SJSA1 (cell line): ENCODE data around the gene THUMPD2. TPM values are rescaled to one million over a fixed set of nuclear protein-coding genes. Genes with fewer than 3 reads are reported as not detected.
"Not testable (repeated sequence)": the region's sequence is repeated elsewhere in the genome, so short reads cannot be mapped to it uniquely, and the experiment has no call there.

Experiments
- DNase-seq, 2 experiments: peaks; one replicate each; pipeline ENCODE4 v3.0.0-alpha.2; 2015 to 2020; ENCODE audit warnings: low spot score in 2 of 2, low read depth in 1 of 2
- H3K27ac ChIP-seq: fragments of 250-450 bp; sonication (Bioruptor Pico); 2 replicates; pipeline ENCODE4 v1.5.1; 2020; ENCODE audit warnings: mild to moderate bottlenecking, moderate library complexity
- H3K27me3 ChIP-seq: fragments of 250-450 bp; sonication (Bioruptor Pico); replicated peaks from 2 replicates; pipeline ENCODE4 v1.5.1; 2020; ENCODE audit warnings: mild to moderate bottlenecking, moderate library complexity
- H3K36me3 ChIP-seq: fragments of 250-450 bp; sonication (Bioruptor Pico); 2 replicates; pipeline ENCODE4 v1.5.1; 2020; ENCODE audit warnings: mild to moderate bottlenecking
- H3K4me1 ChIP-seq: fragments of 250-450 bp; sonication (Bioruptor Pico); replicated peaks from 2 replicates; pipeline ENCODE4 v1.6.1; 2021; ENCODE audit warnings: mild to moderate bottlenecking
- H3K4me3 ChIP-seq: fragments of 250-450 bp; sonication (Bioruptor Pico); 2 replicates; pipeline ENCODE4 v1.5.1; 2020; ENCODE audit warnings: mild to moderate bottlenecking
- H3K9me3 ChIP-seq: fragments of 250-450 bp; sonication (Bioruptor Pico); replicated peaks from 2 replicates; pipeline ENCODE4 v1.5.1; 2020; ENCODE audit warnings: mild to moderate bottlenecking
- total RNA-seq: library from RNA; depleted of rRNA; stranded (reverse); fragments of >200 nt; shearing (Covaris generic); gene quantifications from 2 replicates; pipeline ENCODE4 v1.2.3, GENCODE V29; 2014; rRNA removed

Gene THUMPD2, protein sequence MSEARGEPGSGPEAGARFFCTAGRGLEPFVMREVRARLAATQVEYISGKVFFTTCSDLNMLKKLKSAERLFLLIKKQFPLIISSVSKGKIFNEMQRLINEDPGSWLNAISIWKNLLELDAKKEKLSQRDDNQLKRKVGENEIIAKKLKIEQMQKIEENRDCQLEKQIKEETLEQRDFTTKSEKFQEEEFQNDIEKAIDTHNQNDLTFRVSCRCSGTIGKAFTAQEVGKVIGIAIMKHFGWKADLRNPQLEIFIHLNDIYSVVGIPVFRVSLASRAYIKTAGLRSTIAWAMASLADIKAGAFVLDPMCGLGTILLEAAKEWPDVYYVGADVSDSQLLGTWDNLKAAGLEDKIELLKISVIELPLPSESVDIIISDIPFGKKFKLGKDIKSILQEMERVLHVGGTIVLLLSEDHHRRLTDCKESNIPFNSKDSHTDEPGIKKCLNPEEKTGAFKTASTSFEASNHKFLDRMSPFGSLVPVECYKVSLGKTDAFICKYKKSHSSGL
- total RNA-seq: 16.1 TPM in 2 replicates

DNA sequence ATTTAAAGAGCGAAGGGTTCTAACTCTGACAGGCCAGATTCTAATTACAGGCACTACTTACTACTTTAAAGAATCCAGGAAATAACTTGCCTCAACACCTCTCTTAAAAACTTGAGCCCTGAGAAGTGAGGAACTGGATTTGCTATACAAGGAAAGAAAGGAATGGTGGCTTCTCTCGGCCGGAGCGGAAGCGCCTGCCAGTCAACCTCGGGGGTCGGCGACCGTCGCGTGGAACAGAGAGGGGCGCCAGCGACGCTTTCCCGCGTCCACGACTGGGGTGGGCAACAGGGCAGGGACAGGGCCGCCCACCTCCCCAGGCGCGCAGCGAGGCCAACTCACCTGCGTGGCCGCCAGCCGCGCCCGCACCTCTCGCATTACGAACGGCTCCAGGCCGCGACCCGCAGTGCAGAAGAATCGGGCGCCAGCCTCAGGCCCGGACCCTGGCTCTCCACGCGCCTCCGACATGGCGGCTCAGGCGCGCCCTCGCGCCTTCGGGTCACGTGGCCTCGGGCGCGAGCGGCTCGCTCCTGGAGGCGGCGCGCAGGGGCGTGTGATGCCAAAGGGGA, at the start of gene THUMPD2:
THUMPD2 (minus strand) TSS at position 484 of the 566 bp plus-strand sequence; CDS start at position 465, 19 bp downstream.
- no peaks in the 10 kb centered on the region for H3K9me3 ChIP-seq
- peaks cover 17% of the 10 kb centered on the region for H3K36me3 ChIP-seq
- peak; percentile 69 to 77 for DNase-seq
- H3K4me3 ChIP-seq: peak within 1 kb of the TSS; percentile 90
- no peaks in the 10 kb centered on the region for H3K27me3 ChIP-seq
- peaks cover 21% of the 10 kb centered on the region for H3K4me1 ChIP-seq
- H3K27ac ChIP-seq: peak within 1 kb of the TSS; percentile 83

DNA sequence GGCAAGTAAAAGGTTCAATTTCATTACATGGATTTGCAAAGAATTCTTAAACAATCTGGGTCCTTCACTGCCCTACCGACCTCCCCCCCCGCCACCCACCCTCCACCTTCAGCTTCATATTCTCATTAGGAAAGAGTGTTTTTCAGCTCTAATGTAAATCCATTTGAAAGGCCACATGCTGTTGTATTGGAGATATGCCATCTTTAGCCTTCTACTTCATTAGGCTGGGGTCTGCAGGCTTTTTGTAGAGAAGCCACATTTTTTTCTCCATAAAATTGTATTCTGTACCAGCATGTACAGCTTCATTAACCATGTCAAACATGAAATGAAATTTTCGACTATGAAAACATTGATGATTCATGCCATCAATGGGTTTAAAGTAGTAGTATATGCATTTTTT, 42.8 kb upstream of the THUMPD2 start:
- Histone ChIP-seq H3K27me3 (no peaks in the 10 kb centered on the region; the same call in 1 of the 2 replicates), H3K4me3 (no peak overlapping the region), H3K4me1 (no peaks in the 10 kb centered on the region), H3K27ac (no peak overlapping the region), H3K9me3 (no peaks in the 10 kb centered on the region), H3K36me3 (no peaks in the 10 kb centered on the region)
- DNase-seq: no peak

DNA sequence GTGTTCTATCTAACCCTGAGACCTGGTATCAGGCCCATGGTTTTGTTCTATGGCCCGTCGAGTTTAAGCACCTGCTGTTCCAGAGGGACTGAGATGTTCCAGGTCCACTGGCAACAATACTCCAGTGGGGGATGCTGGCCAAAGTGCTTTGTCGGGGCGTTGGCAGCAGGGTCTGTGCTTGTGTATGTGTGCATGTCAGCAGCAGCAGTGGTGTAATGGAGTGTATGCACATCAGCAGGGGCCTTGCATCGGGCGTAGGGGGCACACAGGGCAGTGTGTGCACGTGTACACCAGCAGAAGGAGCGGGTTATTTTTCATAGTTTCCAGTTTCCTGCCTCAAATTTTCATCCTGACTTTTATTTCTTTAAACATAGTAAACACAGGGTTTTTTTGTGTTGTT, 37.8 kb upstream of the THUMPD2 start:
- H3K4me1 ChIP-seq: no peaks in the 10 kb centered on the region
- no peaks in the 10 kb centered on the region for H3K36me3 ChIP-seq
- no peak overlapping the region for H3K27ac ChIP-seq
- no peaks in the 10 kb centered on the region for H3K27me3 ChIP-seq
- DNase-seq: no peak
- H3K4me3 ChIP-seq: no peak overlapping the region
- peaks cover 8% of the 10 kb centered on the region for H3K9me3 ChIP-seq

DNA sequence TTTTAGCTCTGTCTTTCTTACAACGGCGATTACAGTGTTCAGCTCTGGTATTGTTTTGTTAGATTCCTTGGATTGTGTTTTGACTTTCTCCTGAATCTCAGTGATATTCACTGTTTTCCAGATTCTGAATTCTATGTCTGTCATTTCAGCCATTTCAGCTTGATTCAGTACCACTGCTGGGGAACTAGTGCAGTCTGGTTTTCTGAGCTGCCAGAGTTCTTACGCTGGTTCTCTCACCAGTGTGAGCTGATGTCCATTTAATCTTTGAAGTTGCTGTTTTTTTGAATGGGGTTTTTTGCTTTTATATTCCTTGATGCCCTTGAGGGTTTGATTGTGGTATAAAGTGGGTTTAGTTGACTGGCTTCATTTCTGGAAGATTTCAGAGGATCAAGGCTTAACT, 37.4 kb upstream of the THUMPD2 start:
- Histone ChIP-seq H3K27ac (no peak overlapping the region), H3K4me1 (no peaks in the 10 kb centered on the region), H3K27me3 (no peaks in the 10 kb centered on the region), H3K4me3 (no peak overlapping the region), H3K9me3 (peaks cover 8% of the 10 kb centered on the region), H3K36me3 (no peaks in the 10 kb centered on the region)
- DNase-seq: no peak

DNA sequence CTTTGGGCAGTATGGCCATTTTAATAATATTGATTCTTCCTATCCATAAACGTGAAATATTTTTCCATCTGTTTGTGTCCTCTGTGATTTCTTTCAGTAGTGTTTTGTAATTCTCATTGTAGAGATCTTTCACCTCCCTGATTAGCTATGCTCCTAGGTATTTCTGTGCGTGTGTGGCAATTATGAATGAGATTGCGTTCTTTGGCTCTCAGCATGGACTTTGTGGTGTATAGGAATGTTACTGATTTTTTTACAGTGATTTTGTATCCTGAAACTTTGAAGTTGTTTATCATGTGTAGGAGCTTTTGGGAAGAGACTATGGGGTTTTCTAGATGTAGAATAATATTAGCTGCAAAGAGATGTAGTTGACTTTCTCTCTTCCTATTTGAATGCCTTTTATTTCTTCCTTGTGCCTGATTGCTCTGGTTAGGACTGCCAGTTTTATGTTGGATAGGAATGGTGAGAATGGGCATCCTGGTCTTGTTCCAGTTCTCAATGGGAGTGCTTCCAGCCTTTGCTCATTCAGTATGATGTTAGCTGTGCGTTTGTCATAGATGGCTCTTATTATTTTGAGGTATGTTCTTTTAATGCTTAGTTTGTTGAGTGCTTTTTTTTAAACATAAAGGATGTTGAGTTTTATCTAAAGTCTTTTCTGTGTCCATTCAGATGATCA, 27.0 kb upstream of the THUMPD2 start:
- Histone ChIP-seq H3K4me3 (no peak overlapping the region), H3K27me3 (no peaks in the 10 kb centered on the region), H3K4me1 (no peaks in the 10 kb centered on the region), H3K36me3 (no peaks in the 10 kb centered on the region), H3K27ac (no peak overlapping the region), H3K9me3 (0 out of 2 replicates have a peak, but pooled peaks cover 3% of the 10 kb centered on the region)
- no peak for DNase-seq

DNA sequence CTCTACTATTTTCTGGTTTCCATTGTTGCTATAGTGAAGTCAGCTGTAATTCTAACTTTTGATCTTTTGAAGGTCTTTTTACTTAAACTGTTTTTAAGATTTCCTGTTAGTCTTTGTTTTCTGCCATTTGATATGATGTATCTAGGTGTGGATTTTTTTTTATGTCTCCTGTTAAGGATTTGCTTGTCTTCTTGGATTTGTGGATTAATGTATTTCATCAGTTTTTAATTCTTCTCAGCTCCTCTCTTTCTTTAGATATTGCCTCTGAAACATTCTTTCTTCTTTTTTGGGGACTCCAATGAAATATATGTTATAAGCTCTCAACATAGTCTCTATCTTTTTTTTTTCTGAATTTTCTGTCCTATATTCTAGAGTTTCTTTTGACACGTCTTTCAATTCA, 24.8 kb upstream of the THUMPD2 start:
- H3K4me3 ChIP-seq: no peak overlapping the region
- DNase-seq: no peak
- no peaks in the 10 kb centered on the region for H3K36me3 ChIP-seq
- H3K27ac ChIP-seq: no peak overlapping the region
- no peaks in the 10 kb centered on the region for H3K4me1 ChIP-seq
- H3K27me3 ChIP-seq: no peaks in the 10 kb centered on the region
- 0 out of 2 replicates have a peak, but pooled peaks cover 3% of the 10 kb centered on the region for H3K9me3 ChIP-seq

DNA sequence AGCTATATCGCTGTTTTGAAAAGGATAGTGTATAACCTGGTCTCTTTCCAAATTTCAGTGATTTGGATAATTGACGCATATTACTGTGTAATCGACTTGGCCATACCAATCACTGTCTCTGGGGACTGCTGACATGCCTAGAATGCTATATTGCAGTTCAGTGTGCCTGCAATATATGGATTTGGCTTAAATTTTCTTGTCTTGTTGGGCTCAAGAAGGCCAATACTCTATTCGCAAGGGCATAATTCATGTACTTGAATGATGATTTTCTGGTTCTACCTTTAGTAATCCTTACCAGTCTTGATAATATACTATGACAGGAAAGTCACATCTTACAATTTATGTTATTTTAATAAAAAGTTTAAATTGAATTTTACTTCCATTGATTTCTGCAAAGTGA, 21.7 kb upstream of the THUMPD2 start:
- Histone ChIP-seq H3K4me3 (no peak overlapping the region), H3K36me3 (no peaks in the 10 kb centered on the region), H3K27ac (no peak overlapping the region), H3K4me1 (no peaks in the 10 kb centered on the region), H3K27me3 (no peaks in the 10 kb centered on the region), H3K9me3 (0 out of 2 replicates have a peak, but pooled peaks cover 3% of the 10 kb centered on the region)
- no peak for DNase-seq

DNA sequence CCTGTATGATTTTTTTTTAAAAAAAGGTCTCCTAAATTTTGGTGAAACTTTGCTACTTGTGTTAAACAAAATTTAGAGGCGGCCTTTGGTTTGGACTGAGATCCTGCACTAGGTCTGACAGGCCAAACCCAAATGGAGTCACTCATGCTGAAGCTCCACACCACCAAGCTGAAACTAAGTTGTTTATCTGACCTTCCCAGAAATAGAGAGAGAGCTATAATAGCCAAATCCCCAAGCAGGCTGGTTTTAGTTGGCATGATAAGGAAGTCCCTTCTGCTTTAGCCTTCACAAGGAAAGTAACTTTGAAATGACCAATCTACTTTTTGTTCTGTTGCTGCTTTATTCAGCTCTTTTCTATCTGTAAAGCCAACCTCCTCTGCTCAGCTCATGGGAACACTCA, 17.1 kb upstream of the THUMPD2 start:
- Histone ChIP-seq H3K9me3 (no peaks in the 10 kb centered on the region), H3K36me3 (no peaks in the 10 kb centered on the region), H3K4me3 (no peak overlapping the region), H3K4me1 (no peaks in the 10 kb centered on the region), H3K27me3 (no peaks in the 10 kb centered on the region), H3K27ac (no peak overlapping the region)
- DNase-seq: no peak

DNA sequence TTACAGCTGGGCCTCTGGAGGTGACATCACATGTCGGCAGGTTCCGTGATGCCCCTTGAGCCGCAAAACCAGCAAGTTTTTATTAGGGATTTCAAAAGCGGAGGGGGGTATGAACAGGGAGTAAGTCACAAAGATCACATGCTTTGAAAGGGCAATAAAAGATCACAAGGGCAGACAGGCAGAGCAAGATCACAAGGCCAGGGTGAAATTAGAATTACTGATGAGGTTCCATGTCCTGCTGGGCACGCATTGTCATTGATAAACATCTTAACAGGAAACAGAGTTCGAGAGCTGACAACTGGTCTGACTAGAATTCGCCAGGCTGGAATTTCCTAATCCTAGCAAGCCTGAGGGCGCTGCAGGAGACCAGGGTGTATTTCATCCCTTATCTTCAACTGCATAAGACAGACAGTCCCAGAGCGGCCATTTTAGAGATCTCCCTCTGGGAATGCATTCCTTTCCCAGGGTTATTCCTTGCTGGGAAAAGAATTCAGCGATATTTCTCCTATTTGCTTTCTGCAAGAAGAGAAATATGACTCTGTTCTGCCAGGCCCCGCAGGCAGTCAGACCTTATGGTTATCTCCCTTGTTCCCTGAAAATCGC, 11.3 kb upstream of the THUMPD2 start:
- H3K4me1 ChIP-seq, DNase-seq, H3K9me3 ChIP-seq, H3K27ac ChIP-seq, H3K36me3 ChIP-seq, H3K27me3 ChIP-seq, H3K4me3 ChIP-seq: not testable (repeated sequence)

DNA sequence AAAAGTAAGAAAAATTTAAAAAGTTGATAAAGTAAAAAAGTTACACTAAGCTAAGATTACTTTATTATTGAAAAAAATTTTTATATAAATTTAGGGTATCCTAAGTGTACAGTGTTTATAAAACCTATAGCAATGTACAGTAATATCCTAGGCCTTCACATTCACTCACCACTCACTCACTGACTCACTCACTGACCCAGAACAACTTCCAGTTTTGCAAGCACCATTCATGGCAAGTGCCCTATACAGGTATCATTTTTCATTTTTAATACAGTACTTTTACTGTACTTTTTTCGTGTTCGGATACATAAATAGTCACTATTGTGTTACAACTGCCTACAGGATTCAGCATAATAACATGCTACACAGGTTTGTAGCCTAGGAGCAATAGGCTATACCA, 8.9 kb upstream of the THUMPD2 start:
- H3K27ac ChIP-seq: no peak overlapping the region
- H3K4me1 ChIP-seq: peaks cover 5% of the 10 kb centered on the region; the same call in 1 of the 2 replicates
- H3K4me3 ChIP-seq: no peak overlapping the region
- H3K9me3 ChIP-seq: no peaks in the 10 kb centered on the region
- H3K27me3 ChIP-seq: no peaks in the 10 kb centered on the region
- DNase-seq: no peak
- no peaks in the 10 kb centered on the region for H3K36me3 ChIP-seq

DNA sequence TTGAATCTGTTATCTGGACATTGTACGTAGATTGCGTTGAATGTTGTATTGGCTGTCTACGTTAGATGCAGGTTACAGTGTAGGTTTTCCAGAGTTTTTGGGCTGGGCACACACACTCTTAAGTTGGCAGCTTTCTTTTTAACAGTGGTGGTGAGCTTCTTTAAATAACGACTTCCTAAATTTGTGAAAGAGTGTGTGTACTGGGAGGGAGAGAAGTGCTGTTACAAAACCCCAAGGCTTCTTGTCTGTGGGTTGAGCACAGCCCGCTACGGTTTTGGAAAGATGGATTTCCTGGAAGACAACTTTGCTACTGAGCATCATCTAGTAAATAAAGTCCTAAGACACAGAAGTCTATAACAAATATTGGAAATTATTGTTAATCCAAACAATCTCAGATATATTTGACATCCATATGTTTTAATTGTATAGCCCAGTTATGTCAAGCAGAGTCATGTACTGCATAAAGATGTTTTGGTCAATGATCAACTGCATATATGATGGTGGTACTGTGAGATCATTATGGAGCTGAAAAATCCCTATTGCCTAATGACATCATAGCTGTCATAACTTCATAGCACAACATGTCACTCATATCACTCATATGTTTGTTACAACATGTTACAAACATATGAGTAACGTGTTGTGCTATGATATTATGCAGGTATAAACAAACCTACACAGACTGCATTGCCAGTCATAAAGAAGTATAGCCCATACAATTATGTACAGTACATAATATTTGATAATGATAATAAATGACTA, 7.9 kb upstream of the THUMPD2 start:
- no peaks in the 10 kb centered on the region for H3K27me3 ChIP-seq

DNA sequence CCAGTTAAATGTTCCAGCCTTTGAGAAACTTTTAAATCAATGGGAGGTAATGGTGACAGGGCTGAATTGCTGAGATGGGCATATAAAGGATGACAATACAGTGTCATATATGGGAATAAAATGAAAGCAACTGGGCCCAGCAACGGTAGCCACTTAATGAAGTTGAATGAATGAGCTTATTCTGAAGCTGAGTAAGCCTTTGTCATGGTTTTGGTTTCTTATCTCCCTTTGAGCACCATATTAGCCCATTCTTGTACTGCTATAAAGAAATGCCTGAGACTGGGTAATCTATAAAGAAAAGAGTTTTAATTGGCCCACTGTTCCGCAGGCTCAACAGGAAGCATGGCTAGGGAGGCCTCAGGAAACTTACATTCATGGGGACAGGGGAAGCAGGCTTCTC, 3.5 kb upstream of the THUMPD2 start:
- no peaks in the 10 kb centered on the region for H3K27me3 ChIP-seq
- DNase-seq: no peak
- peaks cover 21% of the 10 kb centered on the region for H3K4me1 ChIP-seq
- no peak overlapping the region for H3K27ac ChIP-seq
- H3K9me3 ChIP-seq: no peaks in the 10 kb centered on the region
- H3K4me3 ChIP-seq: no peak overlapping the region
- peaks cover 3% of the 10 kb centered on the region for H3K36me3 ChIP-seq

More for the DNA sequence above, 7.9 kb upstream of the THUMPD2 start:
- no peak overlapping the region for H3K27ac ChIP-seq
- no peak overlapping the region for H3K4me3 ChIP-seq
- H3K9me3 ChIP-seq: no peaks in the 10 kb centered on the region
- H3K4me1 ChIP-seq: peaks cover 5% of the 10 kb centered on the region; the same call in 1 of the 2 replicates
- no peaks in the 10 kb centered on the region for H3K36me3 ChIP-seq
- DNase-seq: no peak

DNA sequence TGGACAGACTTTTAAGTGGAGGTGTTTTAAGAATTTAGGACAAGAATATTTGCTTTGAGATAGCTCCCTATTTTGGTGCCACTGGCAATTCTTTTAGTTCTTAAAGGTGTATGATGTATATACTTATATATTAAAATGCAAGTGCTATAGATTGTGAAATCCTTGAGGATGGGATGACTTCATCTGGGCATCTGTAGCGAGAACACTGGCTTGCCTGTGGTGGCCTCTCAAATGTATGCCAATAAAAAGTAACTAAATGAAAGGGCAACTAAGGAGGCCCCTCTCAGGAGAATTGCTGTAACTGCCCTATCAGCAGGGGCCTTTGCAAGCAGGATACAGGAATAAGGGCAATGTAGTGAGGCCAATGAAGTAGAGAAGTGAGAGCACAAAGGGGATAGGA, 2.6 kb upstream of the THUMPD2 start:
- no peaks in the 10 kb centered on the region for H3K27me3 ChIP-seq
- no peak for DNase-seq
- no peak overlapping the region for H3K27ac ChIP-seq
- H3K4me3 ChIP-seq: no peak overlapping the region
- no peaks in the 10 kb centered on the region for H3K9me3 ChIP-seq
- peaks cover 9% of the 10 kb centered on the region for H3K36me3 ChIP-seq
- H3K4me1 ChIP-seq: peaks cover 21% of the 10 kb centered on the region
